Non-pigmented ciliary epithelial cell (primary cell): Measurements from ENCODE around the gene TYW5.
"Not testable (repeated sequence)": the region's sequence is repeated elsewhere in the genome, so short reads cannot be mapped to it uniquely, and the experiment has no call there.

Experiments
- DNase-seq: peaks from one replicate; pipeline ENCODE4 v3.0.0-alpha.2; 2010; ENCODE audit warnings: low read depth

TYW5 gene

DNA sequence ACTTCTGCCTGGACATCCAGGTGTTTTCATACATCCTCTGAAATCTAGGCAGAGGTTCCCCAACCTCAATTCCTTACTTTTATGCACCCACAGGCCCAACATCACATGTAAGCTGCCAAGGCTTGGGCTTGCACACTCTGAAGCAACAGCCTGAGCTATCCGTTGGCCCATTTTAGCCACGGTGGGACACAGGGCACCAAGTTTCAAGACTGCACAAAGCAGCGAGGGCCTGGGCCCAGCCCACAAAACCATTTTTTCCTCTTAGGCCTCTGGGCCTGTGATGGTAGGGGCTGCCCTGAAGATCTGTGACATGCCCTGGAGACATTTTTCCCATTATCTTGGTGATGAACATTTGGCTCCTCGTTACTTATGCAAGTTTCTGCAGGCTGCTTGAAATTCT, 38.3 kb downstream of the TYW5 start:
- DNase-seq: no peak

DNA sequence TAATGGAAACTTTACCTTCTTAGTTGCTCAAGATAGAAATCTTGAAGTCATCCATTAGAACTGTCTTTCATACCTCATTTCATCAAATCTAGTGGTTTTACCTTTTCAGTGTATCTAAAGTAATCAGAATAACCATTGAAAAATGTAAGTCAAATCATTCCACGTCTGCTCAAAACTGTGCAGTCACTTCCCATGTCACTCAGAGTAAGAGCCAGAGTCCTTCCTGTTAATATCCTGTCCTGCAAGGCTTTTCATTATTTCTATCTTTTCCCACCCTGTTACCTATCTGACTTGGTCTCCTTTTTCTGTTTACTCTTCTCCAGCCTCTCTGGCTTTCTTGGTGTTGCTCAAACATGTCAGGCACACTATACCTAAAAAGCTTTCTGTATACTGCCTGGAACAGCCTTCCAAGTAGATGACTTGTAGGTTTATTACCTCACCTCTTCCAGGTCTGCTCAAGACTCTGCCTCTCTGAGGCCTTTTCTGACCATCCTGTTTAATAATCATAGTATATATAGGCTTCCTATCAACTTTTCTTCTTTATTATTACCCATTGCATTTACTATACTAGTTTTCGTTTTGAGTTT, 40.8 kb downstream of the TYW5 start:
- no peak for DNase-seq

DNA sequence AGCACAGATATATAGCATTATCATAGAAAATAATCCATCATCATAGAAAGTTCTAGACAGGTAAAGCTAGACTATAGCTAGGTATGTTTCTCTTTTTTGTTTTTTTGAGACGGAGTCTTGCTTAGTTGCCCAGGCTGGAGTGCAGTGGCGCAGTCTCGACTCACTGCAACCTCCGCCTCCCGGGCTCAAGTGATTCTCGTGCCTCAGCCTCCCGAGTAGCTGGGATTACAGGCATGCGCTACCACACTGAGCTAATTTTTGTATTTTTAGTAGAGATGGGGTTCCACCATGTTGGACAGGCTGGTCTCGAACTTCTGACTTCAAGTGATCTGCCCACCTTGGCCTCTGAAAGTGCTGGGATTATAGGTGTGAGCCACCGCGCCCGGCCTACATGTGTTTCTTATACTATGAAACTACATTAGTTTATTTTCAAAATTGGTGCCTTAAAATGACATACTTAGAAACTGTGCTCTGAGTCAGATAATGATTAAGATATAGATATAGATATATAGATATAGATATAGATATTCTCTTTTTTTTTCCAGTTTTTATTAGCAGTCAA, 42.7 kb downstream of the TYW5 start:
- DNase-seq: not testable (repeated sequence)

GRCh38 chr2:199911877-199912161, 43.5 kb downstream of the TYW5 start:
- DNase-seq: no peak

DNA sequence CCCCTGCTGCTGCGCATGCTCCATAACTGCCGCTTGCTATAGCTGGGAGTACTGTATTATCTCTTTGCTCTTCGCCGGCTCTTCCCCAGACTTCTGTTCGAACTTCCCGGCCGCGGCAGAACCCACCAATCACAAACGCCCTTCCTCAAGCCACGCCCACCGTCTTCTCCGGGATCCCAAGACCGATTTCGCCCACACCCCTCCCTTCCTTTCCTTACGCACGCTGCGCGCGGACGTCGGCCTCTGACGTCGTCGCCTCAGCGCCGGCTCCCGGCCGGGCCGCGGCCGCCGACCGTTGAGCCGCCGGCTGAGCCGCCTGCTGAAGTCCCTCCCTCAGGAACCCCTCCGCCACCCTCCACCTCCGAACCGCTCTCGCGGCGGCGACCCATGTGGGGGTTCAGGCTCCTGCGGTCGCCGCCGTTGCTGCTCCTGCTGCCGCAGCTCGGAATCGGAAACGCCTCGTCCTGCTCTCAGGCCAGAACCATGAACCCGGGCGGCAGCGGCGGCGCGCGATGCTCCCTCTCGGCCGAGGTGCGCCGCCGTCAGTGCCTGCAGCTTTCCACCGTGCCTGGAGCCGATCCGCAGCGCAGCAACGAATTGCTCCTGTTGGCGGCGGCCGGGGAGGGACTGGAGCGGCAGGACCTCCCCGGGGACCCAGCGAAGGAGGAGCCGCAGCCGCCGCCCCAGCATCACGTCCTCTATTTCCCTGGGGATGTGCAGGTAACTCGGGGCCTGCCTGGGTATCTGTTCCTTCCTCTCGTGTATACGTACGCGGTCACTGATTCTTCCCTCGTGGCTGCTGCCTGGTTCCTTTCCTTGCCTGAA, 44.0 kb downstream of the TYW5 start, which contains the start of gene C2orf69:
Gene C2orf69, plus strand, starts transcription at position 242 of the 825 bp plus-strand sequence. Its CDS starts 146 bp downstream, at position 388.
- DNase-seq: peak; percentile 92

DNA sequence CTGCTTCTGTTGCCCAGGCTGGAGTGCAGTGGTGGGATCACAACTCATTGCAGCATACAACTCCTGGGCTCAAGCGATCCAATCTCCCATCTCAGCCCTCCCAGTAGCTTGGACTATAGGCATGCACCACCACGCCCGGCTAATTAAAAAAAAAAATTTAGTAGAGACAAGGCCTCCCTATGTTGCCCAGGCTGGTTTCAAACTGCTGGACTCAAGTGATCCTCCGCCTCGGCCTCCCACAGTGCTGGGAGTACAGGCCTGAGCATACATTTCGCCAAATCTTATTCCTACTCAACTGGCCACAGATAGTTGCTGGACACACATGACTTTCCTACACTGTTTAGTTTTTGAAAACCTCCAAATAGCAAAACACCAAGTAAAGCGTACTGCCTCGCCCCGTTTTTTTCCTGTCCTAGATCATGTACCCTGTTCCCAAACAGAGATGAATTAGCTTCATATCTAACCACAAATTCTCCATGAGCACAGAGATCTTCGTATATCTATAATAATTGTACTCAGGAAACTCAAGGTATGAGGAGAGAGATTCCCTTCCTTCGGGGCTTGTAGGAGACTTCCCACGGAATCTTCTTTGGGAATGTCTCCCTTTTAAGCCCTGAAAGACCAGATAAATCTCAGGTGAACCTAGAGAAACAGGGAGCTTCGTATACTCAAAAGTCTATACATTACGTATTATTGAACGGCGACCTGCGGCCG, 44.8 kb downstream of the TYW5 start:
- DNase-seq: no peak

DNA sequence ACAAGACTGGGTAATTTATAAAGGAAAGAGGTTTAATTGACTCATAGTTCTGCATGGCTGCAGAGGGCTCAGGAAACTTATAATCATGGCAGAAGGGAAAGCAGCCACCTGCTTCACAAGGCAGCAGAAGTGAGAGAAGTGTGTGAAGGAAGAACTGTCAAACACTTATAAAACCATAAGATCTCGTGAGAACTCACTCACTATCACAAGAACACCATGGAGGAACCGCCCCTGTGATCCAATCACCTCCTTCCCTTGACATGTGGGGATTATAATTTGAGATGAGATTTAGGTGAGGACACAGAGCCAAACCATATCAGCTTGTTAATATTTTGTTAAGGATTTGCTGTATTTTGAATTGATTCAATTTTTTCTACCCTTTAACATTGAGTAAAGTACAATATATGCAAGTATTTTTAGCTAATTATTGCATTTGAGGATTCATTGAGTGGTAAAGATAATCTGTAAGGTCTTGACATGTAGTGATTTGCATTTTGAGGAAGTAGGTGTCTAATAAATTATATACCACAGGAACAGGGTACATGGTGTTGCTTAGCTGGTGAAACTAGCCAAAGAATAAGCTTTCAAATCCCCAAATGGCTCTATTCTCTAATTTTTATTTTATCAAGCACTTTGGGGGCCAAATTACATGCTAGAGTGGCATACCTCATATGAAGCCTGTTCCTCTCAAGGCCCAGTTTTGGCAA, 48.1 kb downstream of the TYW5 start:
- DNase-seq: no peak

DNA sequence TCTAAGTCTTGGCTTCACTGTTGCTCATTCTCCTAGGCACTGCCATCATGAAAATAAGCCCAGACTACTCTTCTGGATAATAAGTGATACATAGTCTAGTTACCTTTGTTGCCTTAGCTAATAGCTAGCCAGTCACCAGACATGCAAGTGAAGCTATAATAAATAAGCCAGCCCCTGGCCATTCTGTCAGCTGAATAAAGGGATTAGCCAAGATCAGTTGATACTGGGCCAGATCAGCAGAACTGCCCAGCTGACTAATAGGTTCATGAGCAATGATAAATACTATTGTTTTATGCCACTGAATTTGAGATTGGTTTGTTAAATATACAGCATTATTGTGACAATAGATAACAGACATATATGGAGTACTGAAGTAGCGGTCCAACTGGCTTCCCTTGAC, 52.2 kb downstream of the TYW5 start:
- no peak for DNase-seq

DNA sequence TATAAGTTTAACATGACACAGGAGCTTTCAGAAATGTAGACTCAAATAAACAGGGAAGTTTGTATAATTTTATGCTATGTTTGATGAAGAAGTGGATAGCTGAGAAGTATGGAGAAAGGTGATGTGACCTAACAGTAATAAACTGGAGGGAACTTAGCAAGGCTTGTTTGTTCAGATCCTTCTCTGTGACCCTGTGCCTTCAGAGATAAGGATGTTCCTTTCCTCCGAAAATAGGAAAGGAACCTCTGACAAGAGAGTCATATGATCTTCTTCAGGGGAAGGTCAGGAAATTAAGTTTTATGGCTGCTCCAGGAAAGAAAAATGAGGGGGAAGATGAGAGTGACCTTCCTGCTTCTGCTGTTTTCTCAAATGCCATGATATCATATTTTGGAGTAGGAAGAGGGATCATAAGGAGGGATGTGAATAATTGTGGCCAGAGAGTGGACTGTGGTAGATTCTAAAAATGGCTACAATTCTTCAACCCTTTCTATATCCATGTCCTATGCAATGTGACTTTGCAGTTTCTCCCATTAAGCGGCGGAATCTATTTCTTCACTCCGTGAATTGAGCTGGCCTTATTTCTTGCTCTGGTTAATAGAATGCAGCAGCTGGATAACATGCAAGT, 52.7 kb downstream of the TYW5 start:
- DNase-seq: no peak

GRCh38 chr2:199901942-199902341, 53.3 kb downstream of the TYW5 start:
- DNase-seq: no peak

DNA sequence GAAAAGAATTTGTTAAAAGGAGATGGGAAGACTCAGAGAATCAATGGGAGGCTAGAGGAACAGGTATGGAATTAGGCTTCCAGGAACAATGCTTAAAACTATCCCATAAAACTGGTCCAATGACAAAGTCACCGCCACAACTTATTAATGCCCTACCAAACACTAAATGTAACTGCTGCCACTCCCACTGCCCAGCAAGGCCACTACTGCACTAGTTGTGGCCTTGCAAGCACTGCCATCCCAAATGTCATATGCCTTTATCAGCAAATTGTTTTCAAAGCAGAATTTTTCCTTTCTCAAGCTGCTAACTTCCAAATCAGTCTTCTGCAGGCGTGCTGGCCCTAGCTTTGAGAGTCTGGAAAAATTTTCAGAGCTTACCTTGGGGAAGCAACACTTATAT, 58.7 kb downstream of the TYW5 start:
- DNase-seq: no peak

DNA sequence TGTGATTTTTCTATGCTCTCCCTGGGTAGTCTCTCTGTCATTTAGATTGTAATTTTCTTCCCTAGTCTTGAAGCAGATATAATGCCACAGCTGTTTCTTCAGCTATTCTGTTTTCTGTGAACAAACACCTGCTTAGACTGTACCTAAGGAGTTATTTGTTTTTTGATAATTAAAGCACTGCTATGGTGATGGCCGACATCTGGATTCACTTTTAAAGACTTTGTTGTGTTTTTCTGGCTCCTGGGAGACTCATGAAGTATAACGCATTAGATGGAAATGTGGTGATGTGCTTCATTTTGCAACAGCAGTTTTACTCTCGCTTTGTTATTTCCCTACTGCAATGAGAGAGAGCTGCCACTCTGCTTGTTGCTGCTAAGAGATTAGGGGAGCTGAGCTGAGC, 59.9 kb downstream of the TYW5 start:
- no peak for DNase-seq

- no peak for DNase-seq
Measured at GRCh38 chr2:199883474-199884212, 71.6 kb downstream of the TYW5 start.

- DNase-seq: no peak
Measured at GRCh38 chr2:199882667-199883066, 72.6 kb downstream of the TYW5 start.
